K562 treated with DMSO at 1 percent for 48 hours (cell line): Measurements from ENCODE around the gene FAM170B. TPM values are rescaled to one million over a fixed set of nuclear protein-coding genes. Genes with fewer than 3 reads are reported as not detected.

Experiments used
- total RNA-seq: library from RNA; unstranded; fragments of 300-600 nt; gene quantifications from 2 replicates; pipeline ENCODE4 v1.2.3, GENCODE V29; 2022; ENCODE audit warnings: low replicate concordance; ENCODE audit errors: extremely low read depth

The FAM170B gene
- total RNA-seq = not detected in 2 replicates

DNA sequence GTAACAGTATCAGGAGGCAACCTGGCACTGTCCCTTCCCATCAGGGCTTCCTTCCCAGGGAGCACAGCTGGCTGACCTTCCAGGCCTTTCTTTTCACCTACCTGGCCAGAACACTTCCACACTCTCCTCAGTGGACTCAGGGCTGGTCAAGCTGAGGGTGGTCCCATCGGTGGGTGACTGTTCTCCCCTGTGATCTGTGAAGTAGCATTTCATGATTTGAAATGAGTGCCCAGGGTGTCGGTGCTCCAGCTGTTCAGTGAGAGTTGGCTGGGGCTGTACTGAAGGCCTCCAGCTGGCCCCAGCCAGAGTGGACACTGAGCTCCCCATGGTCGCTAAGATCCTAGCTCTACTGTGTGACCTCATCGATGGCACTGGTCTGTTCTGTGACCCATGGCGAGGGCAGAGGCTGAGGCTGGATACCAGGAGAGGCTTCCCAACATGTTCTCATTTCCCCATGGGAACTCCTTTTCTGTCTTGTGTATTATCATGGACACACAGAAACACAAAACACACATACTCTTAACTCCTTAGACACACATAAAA lies at the start of gene FAM170B:
Gene FAM170B, minus strand, starts transcription at position 316 of the 543 bp plus-strand sequence. Its CDS starts 103 bp downstream, at position 213.

GRCh38 chr10:49115015-49115795 lies 18.6 kb downstream of the FAM170B start, which contains the start of gene VSTM4:
Gene VSTM4 (minus strand): TSS chr10:49115522. CDS start chr10:49115485, 37 bp downstream.

Other genes starting within 250 kb of the FAM170B start
- gene LRRC18, start 194.2 kb downstream of the FAM170B start, total RNA-seq = not detected in 2 replicates
- not detected in 2 replicates for gene VSTM4, start 18.5 kb downstream of the FAM170B start, total RNA-seq
- gene TMEM273, start 54.4 kb upstream of the FAM170B start, total RNA-seq = not detected in 2 replicates
- gene C10orf71, start 165.1 kb upstream of the FAM170B start, total RNA-seq = not detected in 2 replicates